Activated T-cell treated with anti-CD3 and anti-CD28 coated beads, Interleukin-2, amount 50 U/mL, for 24 hours (primary cell): ENCODE results near the gene HMX2.

Experiments used
- DNase-seq: peaks from one replicate; pipeline ENCODE4 v3.0.0-alpha.2; 2020
- H3K27ac Mint-ChIP-seq: 2 replicates; pipeline ENCODE4 v1.8.0; 2020; ENCODE audit warnings: mild to moderate bottlenecking, mixed read lengths
- H3K27me3 Mint-ChIP-seq: 2 replicates; pipeline ENCODE4 v1.8.0; 2020; ENCODE audit warnings: mixed read lengths
- H3K36me3 Mint-ChIP-seq: 2 replicates; pipeline ENCODE4 v1.8.0; 2020; ENCODE audit warnings: low read depth, mixed read lengths
- H3K4me1 Mint-ChIP-seq: 2 replicates; pipeline ENCODE4 v1.8.0; 2020; ENCODE audit warnings: low read depth, mixed read lengths
- H3K4me3 Mint-ChIP-seq: 2 replicates; pipeline ENCODE4 v1.8.0; 2020; ENCODE audit warnings: mild to moderate bottlenecking, moderate library complexity, mixed read lengths
- H3K9me3 Mint-ChIP-seq: 2 replicates; pipeline ENCODE4 v1.8.0; 2020; ENCODE audit warnings: mixed read lengths

The HMX2 gene

DNA sequence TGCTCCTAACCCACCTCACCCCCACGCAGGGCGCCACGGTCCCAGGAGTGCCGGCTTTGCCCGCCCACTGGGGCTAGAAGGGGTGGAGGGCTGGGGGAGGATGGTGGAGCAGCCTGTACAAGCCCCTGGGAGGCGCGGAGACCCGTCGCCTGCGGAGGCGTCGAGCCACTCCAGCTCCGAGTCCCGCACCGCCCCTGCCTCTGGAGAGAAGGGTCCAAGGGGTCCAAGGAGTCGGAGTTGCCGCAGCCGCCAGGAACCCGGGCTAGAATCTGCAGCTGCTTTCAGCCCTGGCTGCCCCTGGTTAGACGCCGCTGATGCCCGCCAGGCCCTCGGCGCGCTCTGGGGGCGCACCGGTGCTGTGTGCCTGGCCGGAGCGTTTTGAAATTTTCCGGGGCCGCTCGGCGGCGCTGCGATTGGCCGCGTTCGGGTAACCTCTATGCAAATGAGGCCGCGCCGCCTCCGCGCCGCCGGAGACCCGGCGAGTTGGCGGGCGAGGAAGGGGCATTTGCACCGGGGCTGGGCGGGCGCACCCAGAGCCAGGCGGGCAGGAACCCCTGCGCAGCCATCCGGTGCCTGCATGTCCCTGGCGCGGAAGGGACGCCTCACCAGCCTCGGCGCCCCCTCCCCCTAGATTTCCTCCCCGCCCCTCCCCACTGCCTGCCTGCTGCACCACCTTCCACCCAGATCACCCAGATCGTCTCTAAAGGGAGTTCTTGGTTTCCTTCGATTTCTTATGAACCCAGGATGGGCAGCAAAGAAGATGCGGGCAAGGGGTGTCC lies at the start of gene HMX2:
TSS of gene HMX2 (plus strand) at position 502 of the 779 bp plus-strand sequence. CDS start at position 745, 243 bp downstream.
- peak; percentile 65 for DNase-seq
- Mint-ChIP-seq H3K4me3 (peak within 1 kb of the TSS; percentile 42), H3K27me3 (peaks cover 84% of the 10 kb centered on the region), H3K9me3 (no peaks in the 10 kb centered on the region), H3K27ac (peak within 1 kb of the TSS; percentile 82), H3K36me3 (no peaks in the 10 kb centered on the region), H3K4me1 (peaks cover 74% of the 10 kb centered on the region)

DNA sequence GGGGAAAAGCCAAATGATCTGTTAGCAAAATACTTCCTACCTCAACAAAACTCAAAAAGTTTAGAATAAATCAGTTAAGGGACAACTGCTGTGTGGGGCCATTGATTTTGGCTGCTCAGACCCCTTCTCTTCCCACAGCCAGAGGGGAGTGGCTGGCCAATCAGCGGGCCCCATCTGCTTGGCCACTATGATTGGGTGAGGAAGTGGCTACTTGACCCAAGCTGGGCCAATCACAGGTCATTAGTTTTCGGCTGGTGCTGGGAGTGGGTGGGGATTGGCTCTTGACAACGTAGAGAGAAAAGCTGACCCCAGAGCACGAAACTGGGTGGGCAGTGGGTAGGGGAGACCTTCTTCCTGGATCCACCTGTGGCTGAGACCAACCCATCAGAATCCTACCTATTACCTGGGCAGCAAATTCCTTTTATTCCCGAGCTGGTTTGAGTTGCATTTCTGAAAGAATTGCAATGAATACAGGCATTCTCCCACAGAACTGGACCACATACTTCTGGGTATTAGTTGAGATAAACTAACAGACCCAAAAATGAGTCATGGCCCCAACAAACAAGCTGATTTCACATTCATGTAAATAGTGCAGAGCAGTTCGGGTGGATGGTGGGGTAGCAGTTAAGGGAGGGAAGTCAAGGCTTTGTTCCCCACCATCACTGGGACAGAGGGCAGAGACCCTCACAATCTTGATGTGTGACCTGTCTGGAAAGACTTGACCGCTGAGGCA lies 47.7 kb upstream of the HMX2 start:
- no peak overlapping the region for H3K4me3 Mint-ChIP-seq
- H3K27me3 Mint-ChIP-seq, result peaks cover 7% of the 10 kb centered on the region
- DNase-seq, result no peak
- H3K27ac Mint-ChIP-seq, result no peak overlapping the region
- H3K9me3 Mint-ChIP-seq, result no peaks in the 10 kb centered on the region
- no peaks in the 10 kb centered on the region for H3K36me3 Mint-ChIP-seq
- H3K4me1 Mint-ChIP-seq, result no peaks in the 10 kb centered on the region

DNA sequence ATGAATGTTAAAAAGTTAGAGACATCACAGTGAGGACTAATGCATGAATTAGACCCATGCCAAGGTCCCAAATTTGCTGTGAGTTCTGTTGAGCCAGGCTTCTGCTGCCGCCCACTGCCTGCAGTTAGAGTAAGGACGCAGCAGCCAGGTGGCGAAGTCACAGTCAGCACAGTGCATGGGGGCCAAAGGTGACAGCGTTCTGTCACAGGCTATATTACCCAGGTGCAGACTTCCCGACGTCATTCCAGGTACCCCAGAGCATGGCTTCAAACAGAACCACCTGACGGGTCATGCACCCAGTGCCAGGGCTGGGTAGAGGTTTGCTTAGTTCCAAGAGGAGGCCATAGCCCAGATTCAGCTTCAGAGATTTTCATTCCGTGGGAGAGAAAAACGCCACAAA lies 46.1 kb upstream of the HMX2 start:
- Mint-ChIP-seq H3K36me3 (no peaks in the 10 kb centered on the region), H3K4me1 (no peaks in the 10 kb centered on the region), H3K4me3 (no peak overlapping the region), H3K27me3 (peaks cover 4% of the 10 kb centered on the region), H3K27ac (no peak overlapping the region), H3K9me3 (no peaks in the 10 kb centered on the region)
- DNase-seq, result no peak

- no peak overlapping the region for H3K27ac Mint-ChIP-seq
- DNase-seq, result no peak
- no peaks in the 10 kb centered on the region for H3K9me3 Mint-ChIP-seq
- H3K27me3 Mint-ChIP-seq, result peaks cover 4% of the 10 kb centered on the region
- H3K4me1 Mint-ChIP-seq, result no peaks in the 10 kb centered on the region
- H3K36me3 Mint-ChIP-seq, result no peaks in the 10 kb centered on the region
- H3K4me3 Mint-ChIP-seq, result no peak overlapping the region
These were observed 45.3 kb upstream of the HMX2 start for GRCh38 chr10:123102673-123103072.

DNA sequence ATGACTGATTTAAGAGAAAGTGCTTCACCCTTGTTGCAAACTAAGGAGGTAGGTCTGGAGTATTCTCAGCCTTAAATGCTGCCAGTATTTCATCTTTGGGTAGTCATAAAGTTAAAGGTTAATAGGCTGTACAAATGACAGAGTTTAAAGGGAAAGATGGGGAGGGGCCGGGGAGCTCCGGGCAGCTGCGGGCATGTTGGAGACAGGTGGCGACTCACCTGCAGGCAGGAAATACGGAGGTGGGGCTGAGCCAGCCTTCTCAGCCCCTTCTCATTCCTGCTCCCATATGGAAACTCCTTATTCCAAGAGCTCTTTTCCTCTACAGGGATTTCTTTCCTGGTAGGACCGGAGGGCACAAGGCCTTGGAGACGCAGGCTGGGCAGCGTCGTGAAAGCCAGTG lies 44.0 kb upstream of the HMX2 start:
- no peak overlapping the region for H3K4me3 Mint-ChIP-seq
- H3K27me3 Mint-ChIP-seq, result peaks cover 9% of the 10 kb centered on the region
- DNase-seq, result no peak
- no peaks in the 10 kb centered on the region for H3K4me1 Mint-ChIP-seq
- H3K9me3 Mint-ChIP-seq, result no peaks in the 10 kb centered on the region
- H3K36me3 Mint-ChIP-seq, result no peaks in the 10 kb centered on the region
- no peak overlapping the region for H3K27ac Mint-ChIP-seq

- Mint-ChIP-seq H3K27me3 (peaks cover 24% of the 10 kb centered on the region), H3K4me1 (no peaks in the 10 kb centered on the region), H3K27ac (no peak overlapping the region), H3K9me3 (no peaks in the 10 kb centered on the region), H3K36me3 (no peaks in the 10 kb centered on the region), H3K4me3 (no peak overlapping the region)
- no peak for DNase-seq
These were observed 38.5 kb upstream of the HMX2 start for GRCh38 chr10:123109466-123109865.

- H3K27me3 Mint-ChIP-seq, result peaks cover 43% of the 10 kb centered on the region
- H3K4me1 Mint-ChIP-seq, result no peaks in the 10 kb centered on the region
- no peaks in the 10 kb centered on the region for H3K9me3 Mint-ChIP-seq
- no peak overlapping the region for H3K4me3 Mint-ChIP-seq
- no peak for DNase-seq
- H3K36me3 Mint-ChIP-seq, result no peaks in the 10 kb centered on the region
- no peak overlapping the region for H3K27ac Mint-ChIP-seq
These were observed 30.1 kb upstream of the HMX2 start for GRCh38 chr10:123117644-123118417.

DNA sequence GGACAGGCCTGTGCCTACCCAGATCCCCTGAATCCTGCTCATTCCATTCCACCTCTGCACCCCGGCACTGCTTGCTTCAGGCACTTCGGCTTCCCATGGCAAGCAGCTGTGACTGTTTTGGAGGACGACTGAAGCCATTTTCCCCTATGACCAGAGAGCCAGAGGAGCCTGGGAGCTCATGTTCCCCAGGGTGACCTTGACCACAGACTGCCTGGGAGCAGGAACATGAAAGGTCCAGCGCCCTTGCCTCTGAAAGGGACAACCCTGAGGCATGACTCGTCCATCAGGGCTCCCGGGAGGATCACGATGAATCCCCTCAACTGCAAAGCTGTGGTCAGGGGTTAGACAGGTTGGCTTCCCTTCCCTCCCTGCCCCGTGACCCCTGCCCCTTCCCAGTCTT lies 28.9 kb upstream of the HMX2 start:
- Mint-ChIP-seq H3K27ac (no peak overlapping the region), H3K27me3 (peaks cover 42% of the 10 kb centered on the region), H3K4me3 (no peak overlapping the region), H3K9me3 (no peaks in the 10 kb centered on the region), H3K4me1 (no peaks in the 10 kb centered on the region), H3K36me3 (no peaks in the 10 kb centered on the region)
- no peak for DNase-seq

DNA sequence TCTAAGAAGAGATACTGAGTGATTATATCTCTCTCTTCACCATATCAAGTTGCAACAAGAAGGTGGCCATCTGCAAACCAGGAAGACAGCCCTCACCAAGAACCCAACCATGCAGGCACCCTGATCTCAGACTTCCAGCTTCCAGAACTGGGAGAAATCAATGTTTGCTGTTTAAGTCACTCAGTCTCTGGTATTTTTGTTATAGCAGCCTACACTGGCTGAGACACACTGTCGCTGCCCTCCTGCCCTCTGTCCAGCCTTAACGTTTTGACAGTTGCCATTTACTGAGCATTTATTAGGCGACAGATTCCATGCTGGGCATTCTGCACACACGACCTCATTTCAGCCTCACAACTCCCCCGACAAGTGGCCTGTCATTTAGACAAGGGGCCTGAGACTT lies 21.7 kb upstream of the HMX2 start:
- H3K27ac Mint-ChIP-seq, result no peak overlapping the region
- DNase-seq, result no peak
- H3K27me3 Mint-ChIP-seq, result peaks cover 72% of the 10 kb centered on the region
- H3K4me1 Mint-ChIP-seq, result no peaks in the 10 kb centered on the region
- H3K4me3 Mint-ChIP-seq, result no peak overlapping the region
- no peaks in the 10 kb centered on the region for H3K9me3 Mint-ChIP-seq
- H3K36me3 Mint-ChIP-seq, result no peaks in the 10 kb centered on the region

- H3K27me3 Mint-ChIP-seq, result peaks cover 96% of the 10 kb centered on the region
- no peaks in the 10 kb centered on the region for H3K9me3 Mint-ChIP-seq
- peaks cover 22% of the 10 kb centered on the region for H3K4me1 Mint-ChIP-seq
- H3K4me3 Mint-ChIP-seq, result no peak overlapping the region
- H3K27ac Mint-ChIP-seq, result no peak overlapping the region
- no peaks in the 10 kb centered on the region for H3K36me3 Mint-ChIP-seq
- no peak for DNase-seq
These were observed 18.2 kb upstream of the HMX2 start for GRCh38 chr10:123129618-123130271.

- Mint-ChIP-seq H3K4me1 (peaks cover 35% of the 10 kb centered on the region), H3K9me3 (no peaks in the 10 kb centered on the region), H3K27me3 (peaks cover 91% of the 10 kb centered on the region), H3K27ac (peak overlapping the region; percentile 66), H3K36me3 (no peaks in the 10 kb centered on the region), H3K4me3 (peak overlapping the region; percentile 60)
- peak; percentile 90 for DNase-seq
These were observed 15.1 kb upstream of the HMX2 start for GRCh38 chr10:123132576-123133477.

GRCh38 chr10:123133541-123134342 lies 14.2 kb upstream of the HMX2 start:
- Mint-ChIP-seq H3K27me3 (peaks cover 90% of the 10 kb centered on the region), H3K27ac (peak overlapping the region; percentile 72), H3K36me3 (no peaks in the 10 kb centered on the region), H3K9me3 (no peaks in the 10 kb centered on the region), H3K4me1 (peaks cover 38% of the 10 kb centered on the region), H3K4me3 (peak overlapping the region; percentile 56)
- peak; percentile 38 for DNase-seq

DNA sequence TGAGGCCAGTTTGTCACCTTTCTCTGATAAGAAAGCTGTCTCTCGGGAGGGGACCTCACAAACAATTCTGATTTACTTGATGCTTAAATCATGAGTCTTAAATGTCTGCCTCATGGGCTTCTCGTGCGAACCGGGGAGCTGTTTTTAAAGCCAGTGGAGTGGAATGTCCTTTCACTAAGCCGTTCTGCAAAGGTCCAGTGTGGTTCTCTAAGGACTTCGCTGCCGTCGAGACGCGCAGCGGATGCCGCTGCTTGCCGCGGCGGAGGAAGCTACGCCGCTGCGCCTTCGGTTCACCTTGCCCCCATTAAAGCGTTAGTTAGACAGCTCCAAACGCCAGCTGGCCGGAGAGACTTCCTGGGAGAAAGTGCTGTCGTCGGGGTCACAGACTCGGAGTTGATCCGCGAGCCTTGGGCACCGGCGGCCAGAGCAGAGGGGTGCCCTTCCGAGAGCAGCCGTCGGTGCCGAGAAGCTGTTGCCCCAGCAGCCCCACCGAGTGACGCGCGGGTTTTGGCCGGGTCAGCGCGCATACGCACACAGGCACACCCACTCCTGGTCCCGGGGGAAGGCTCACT lies 13.5 kb upstream of the HMX2 start:
- no peaks in the 10 kb centered on the region for H3K36me3 Mint-ChIP-seq
- H3K27me3 Mint-ChIP-seq, result peaks cover 90% of the 10 kb centered on the region
- peak overlapping the region; percentile 56 for H3K4me3 Mint-ChIP-seq
- peak; percentile 43 for DNase-seq
- no peaks in the 10 kb centered on the region for H3K9me3 Mint-ChIP-seq
- H3K4me1 Mint-ChIP-seq, result peaks cover 42% of the 10 kb centered on the region
- H3K27ac Mint-ChIP-seq, result peak overlapping the region; percentile 72
